ENCODE data around the gene ALX3.
A peak's percentile ranks its signal among the peaks of the same experiment; 100 is the strongest.

The ALX3 gene

GRCh38 chr1:110048240-110048639 lies 22.2 kb downstream of the ALX3 start:
- no peak for TF ChIP-seq CTCF (IDR thresholded peaks at IDR 0.05; ENCODE audit: insufficient read depth, low read depth, low read length, missing control alignments)
- no peak for DNase-seq (ENCODE audit: low read depth)
- no peak overlapping the region for H3K4me3 ChIP-seq (ENCODE audit: low read depth, low read length)

- H3K4me3 ChIP-seq (ENCODE audit: low read depth, low read length), result no peak overlapping the region
- TF ChIP-seq CTCF (IDR thresholded peaks at IDR 0.05; ENCODE audit: insufficient read depth, low read depth, low read length, missing control alignments), result no peak
- no peak for DNase-seq (ENCODE audit: low read depth)
Measured at GRCh38 chr1:110047463-110047862, 23.0 kb downstream of the ALX3 start.

GRCh38 chr1:110043016-110043415 lies 27.5 kb downstream of the ALX3 start:
- H3K4me3 ChIP-seq (ENCODE audit: low read depth, low read length), result no peak overlapping the region
- DNase-seq (ENCODE audit: low read depth), result no peak
- no peak for TF ChIP-seq CTCF (IDR thresholded peaks at IDR 0.05; ENCODE audit: insufficient read depth, low read depth, low read length, missing control alignments)

- H3K4me3 ChIP-seq (ENCODE audit: low read depth, low read length), result no peak overlapping the region
Measured at GRCh38 chr1:110040548-110040947, 29.9 kb downstream of the ALX3 start.

GRCh38 chr1:110039641-110040040 lies 30.8 kb downstream of the ALX3 start:
- DNase-seq (ENCODE audit: low read depth), result no peak
- no peak overlapping the region for H3K4me3 ChIP-seq (ENCODE audit: low read depth, low read length)
- TF ChIP-seq CTCF (IDR thresholded peaks at IDR 0.05; ENCODE audit: insufficient read depth, low read depth, low read length, missing control alignments), result no peak

More at GRCh38 chr1:110040548-110040947, 29.9 kb downstream of the ALX3 start:
- no peak for DNase-seq (ENCODE audit: low read depth)
- no peak for TF ChIP-seq CTCF (IDR thresholded peaks at IDR 0.05; ENCODE audit: insufficient read depth, low read depth, low read length, missing control alignments)

- DNase-seq (ENCODE audit: low read depth), result no peak
- no peak for TF ChIP-seq CTCF (IDR thresholded peaks at IDR 0.05; ENCODE audit: insufficient read depth, low read depth, low read length, missing control alignments)
- no peak overlapping the region for H3K4me3 ChIP-seq (ENCODE audit: low read depth, low read length)
Measured at GRCh38 chr1:110038271-110038670, 32.2 kb downstream of the ALX3 start.

GRCh38 chr1:110035236-110035752 lies 35.2 kb downstream of the ALX3 start:
- H3K4me3 ChIP-seq (ENCODE audit: low read depth, low read length), result peak overlapping the region; percentile 72
- no peak for TF ChIP-seq CTCF (IDR thresholded peaks at IDR 0.05; ENCODE audit: insufficient read depth, low read depth, low read length, missing control alignments)
- no peak for DNase-seq (ENCODE audit: low read depth)

All from GM12865 (cell line).